Esophagus mucosa (tissue), 1 donor: ENCODE measurements around the gene HSPE1. TPM values are rescaled to one million over a fixed set of nuclear protein-coding genes. Genes with fewer than 3 reads are reported as not detected.
"Not testable (repeated sequence)": the region's sequence is repeated elsewhere in the genome, so short reads cannot be mapped to it uniquely, and the experiment has no call there.

ENCODE experiments used
- ATAC-seq: fragments of 200-7000 bp; cut with Tn5 transposase; one replicate; pipeline ENCODE4 v1.9.1; 2020
- total RNA-seq: library from RNA; stranded (reverse); gene quantifications from one replicate; pipeline ENCODE4 v1.2.4, GENCODE V29; 2023
- donor health status: DM: yes; HTN: yes; CAD: no.

Gene HSPE1
- total RNA-seq, 1 donor from 2014 or later, result 63.5 TPM

DNA sequence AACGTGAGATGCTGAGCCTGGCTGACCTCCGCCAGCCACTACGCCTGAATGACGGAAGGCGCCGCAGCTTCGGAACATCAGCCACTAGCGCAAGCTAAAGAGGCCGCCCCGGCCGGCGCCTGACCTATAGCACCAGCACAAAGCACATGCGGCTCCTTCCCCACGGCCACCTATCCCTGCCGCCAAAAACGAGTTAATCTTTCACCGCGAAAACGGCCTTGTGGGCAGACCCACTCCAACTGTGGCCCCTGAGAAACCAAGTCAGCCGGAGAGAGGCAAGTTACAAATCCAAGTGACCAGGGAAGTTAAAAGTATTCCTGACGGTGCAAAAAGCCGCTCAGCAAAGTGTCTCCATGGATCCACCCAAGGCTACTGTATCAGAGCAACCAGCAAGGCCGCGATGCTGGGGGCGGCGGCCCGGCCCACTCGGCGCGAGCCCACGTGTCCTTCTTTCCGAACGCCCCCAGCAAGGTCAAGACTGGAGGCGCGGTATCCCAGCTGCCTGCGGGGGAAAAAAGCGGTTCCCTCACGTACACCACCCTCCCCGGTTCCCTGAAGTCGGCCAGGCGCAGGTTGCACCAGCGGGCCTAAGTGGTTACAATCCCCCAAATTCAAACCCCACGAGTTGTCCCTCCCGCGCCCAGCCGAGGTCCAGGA lies 1.1 kb upstream of the HSPE1 start:
- peak; percentile 14 for ATAC-seq

DNA sequence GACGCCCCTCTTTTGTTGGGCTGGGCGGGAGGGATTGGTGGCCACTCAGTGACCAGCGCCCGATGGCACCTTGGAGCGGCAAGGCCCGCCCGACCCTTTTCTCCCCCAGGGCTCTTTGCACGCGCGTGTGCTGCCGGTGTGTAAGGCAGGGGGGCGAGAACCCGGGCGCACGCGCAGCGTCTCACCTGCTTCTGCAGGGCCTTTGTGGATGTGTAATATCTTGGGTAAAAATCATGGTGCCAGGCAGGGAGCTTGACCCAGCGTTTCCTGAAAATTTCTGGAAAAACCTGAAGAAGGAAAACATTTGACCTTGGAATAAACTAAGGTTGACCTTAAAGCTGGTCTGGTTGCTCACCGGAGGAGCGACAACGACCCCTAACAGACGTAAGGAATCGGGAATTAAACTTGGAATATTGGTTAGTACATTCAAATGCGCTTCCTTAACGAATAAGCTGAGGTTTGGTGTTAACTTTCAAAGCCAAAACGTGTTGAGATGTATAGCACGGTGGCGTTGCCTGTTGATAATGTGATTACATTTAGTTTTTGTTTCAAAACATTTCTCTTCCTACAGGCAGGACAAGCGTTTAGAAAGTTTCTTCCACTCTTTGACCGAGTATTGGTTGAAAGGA lies 438 bp downstream of the HSPE1 start:
- peak; percentile 2 for ATAC-seq

DNA sequence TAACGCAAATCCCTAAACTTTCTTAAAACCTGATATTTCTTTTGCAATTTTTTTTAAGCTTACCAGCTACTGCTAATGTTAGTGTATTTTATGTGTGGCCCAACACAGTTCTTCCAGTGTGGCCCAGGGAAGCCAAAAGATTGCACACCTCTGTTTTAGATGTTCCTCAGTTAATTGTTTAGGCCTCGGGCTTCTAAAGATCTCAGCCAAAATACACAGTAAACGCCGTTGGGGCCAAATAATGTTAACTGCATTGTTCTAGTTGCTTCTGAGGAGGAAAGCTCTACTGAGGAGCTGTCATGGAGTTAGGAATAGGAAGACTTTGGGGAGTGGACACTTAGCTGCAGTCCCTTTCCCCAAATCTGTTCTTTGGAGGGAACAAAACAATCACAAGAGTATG lies 2.0 kb downstream of the HSPE1 start:
- ATAC-seq, result no peak

- no peak for ATAC-seq
These were observed 2.5 kb downstream of the HSPE1 start for GRCh38 chr2:197502685-197503084.

- no peak for ATAC-seq
These were observed 3.8 kb downstream of the HSPE1 start for GRCh38 chr2:197504000-197504399.

GRCh38 chr2:197504512-197504911 lies 4.3 kb downstream of the HSPE1 start:
- no peak for ATAC-seq

DNA sequence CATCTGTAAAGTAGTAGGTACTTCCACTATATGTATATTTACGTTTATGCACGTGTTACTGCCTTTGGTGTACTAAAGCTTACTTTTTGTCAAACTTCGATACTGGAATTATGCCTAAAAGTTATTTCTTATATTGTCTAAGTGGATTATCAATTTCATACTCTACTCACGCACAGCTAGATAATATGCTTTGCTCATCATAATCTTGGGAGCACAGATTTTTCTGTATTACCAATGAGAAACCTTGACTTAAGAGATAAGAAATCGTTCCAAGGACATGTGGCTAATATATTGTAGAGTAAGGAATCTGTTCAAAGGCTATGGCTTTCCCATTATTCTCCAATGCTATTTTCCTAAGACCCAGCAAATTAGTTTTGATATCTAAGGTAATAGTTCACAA lies 6.5 kb downstream of the HSPE1 start:
- ATAC-seq, result no peak

GRCh38 chr2:197513915-197514314 lies 13.7 kb downstream of the HSPE1 start:
- no peak for ATAC-seq

GRCh38 chr2:197514754-197515153 lies 14.6 kb downstream of the HSPE1 start:
- ATAC-seq, result no peak

DNA sequence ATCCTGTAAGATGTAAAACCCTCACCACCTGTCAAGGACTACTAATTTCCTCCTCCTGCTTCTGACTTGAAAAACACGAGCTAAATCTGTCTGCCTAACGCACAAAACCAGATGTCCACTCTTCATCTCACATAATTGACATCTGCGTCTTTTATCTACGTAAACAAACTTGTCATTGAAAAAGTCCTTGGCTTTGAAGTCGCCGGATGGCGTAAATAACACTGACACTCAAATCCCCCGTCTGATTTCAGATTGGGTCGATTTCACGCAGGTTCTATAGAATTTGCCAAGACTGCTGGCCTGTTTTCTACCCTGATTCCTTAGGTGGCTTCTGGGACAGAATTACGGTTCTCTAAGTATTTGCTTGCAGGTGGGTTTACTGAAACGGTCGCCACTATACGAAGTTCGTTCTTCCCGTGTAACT lies 15.1 kb downstream of the HSPE1 start:
- no peak for ATAC-seq

GRCh38 chr2:197515739-197516392 lies 15.7 kb downstream of the HSPE1 start, which contains the start of gene MOB4:
MOB4 (plus strand) TSS chr2:197516066; CDS start chr2:197516087, 21 bp downstream.
- peak; percentile 100 for ATAC-seq

GRCh38 chr2:197516393-197516761 lies 16.2 kb downstream of the HSPE1 start:
- ATAC-seq, result peak; percentile 65

- ATAC-seq, result no peak
These were observed 17.0 kb downstream of the HSPE1 start for GRCh38 chr2:197517150-197517549.

DNA sequence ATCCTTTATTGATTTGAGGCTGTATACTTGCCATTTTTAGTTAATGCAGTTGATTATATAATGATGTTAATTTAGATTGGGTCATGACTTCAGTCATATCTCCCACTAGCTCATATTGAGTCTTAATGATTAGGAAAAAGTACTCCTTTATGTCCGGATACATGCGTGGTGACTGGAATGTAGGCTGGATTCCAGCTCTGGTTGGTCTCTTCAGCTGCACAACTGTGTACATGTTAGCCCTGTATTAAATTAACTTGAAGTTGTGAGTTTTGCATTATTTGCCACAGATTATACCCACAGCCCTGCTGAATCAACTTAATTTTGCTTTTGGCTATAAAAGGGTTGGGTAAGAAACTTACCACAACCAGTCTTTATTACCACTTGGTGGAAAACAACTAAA lies 38.2 kb downstream of the HSPE1 start:
- no peak for ATAC-seq

DNA sequence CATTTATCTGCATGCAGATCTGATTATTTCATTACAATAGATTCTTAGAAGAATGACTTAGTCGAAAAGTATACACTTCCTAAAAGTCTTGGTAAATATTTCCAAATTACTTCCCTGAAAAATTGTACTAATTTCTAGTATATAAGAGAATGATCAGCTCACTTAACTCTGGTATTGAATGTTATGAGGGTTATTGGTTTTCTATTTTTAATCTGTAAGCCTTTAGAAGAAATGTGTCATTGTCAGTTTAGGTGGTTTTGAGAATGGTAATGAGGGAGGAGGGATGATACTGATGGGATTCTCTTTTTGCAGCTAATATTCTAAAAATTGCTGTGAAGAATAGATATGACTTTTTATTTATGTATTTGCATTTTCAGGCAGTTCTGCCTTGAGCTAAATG lies 39.6 kb downstream of the HSPE1 start:
- no peak for ATAC-seq

DNA sequence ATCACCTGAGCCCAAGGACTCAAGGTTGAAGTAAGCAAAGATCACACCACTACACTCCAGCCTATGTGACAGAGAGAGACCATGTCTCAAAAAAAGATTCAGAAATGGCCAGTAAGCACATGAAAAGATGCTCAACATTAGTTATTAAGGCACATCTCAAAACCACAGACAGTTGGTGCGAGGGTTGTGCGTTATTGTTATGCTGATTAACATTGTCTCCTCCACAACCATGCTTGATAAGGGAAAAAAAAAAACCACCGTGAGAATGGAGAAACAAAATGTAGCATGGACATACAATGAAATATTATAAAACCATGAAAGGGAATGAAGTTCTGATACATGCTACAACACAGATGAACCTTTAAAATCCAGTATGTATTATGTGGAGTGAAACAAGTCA lies 43.0 kb downstream of the HSPE1 start:
- no peak for ATAC-seq

DNA sequence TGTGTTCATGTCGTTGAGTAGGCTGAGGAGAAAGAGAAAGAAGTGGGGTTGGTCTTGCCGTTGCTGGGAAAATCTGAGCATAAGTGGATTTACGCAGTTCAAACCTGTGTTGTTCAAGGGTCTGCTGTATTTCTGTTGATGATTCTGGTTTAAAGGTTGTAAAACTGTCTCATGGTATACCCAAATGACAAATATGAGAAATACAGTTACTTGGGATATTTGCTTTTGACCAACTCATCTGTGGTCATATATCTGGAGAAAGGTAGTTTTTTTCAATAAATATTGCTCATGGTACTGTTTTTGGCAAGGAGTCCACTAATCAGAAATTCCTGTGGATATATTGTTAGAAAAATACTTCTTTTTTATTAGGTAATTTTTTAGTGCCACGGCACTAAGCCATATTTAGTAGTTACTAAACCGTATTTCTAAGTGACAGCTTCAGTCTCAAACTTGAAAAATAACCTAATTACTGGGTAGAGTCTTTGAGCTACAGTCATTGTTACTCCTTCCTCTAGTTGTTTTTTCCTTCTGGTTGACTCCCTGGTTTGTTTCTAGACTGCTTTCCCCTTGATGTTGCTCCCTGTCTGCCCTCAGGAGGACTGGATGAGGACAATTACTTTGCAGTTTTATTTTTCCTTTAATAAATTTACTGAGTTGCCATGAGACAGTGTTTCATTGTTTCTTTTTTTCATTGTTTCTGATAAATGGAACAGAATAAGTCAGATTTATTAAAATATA lies 47.2 kb downstream of the HSPE1 start:
- ATAC-seq, result no peak

DNA sequence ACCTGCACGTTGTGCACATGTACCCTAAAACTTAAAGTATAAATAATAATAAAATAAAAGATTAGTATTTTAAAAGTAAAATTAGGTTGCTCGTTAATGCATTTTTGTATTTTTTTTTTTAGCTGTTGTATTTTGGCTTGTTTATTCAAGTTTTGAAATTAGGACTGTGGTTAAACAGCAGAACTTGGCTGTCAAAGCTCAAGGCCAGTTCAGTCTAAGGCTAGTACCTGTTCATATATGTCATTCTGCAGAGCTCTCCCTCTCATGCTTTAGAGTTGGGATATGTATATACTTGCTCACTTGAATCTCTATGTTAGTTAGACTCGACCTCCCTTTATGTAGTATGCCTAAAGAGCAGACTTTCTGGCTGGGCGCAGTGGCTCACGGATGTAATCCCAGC lies 48.4 kb downstream of the HSPE1 start:
- no peak for ATAC-seq

GRCh38 chr2:197551260-197551659 lies 51.1 kb downstream of the HSPE1 start:
- not testable (repeated sequence) for ATAC-seq
